NB4 (cell line): ENCODE results near the gene CPXM1.

Source experiments
- POLR2A ChIP-seq: IDR thresholded peaks from 2 replicates; pipeline ENCODE4 v1.6.1; 2011; ENCODE audit warnings: mild to moderate bottlenecking; ENCODE audit not compliant: insufficient read length; ENCODE audit errors: extremely low read depth
- TF ChIP-seq, protein P1 (sequence below): IDR thresholded peaks from one replicate; pipeline ENCODE4 v1.5.1; 2012; ENCODE audit warnings: low read depth, low read length

DNA sequence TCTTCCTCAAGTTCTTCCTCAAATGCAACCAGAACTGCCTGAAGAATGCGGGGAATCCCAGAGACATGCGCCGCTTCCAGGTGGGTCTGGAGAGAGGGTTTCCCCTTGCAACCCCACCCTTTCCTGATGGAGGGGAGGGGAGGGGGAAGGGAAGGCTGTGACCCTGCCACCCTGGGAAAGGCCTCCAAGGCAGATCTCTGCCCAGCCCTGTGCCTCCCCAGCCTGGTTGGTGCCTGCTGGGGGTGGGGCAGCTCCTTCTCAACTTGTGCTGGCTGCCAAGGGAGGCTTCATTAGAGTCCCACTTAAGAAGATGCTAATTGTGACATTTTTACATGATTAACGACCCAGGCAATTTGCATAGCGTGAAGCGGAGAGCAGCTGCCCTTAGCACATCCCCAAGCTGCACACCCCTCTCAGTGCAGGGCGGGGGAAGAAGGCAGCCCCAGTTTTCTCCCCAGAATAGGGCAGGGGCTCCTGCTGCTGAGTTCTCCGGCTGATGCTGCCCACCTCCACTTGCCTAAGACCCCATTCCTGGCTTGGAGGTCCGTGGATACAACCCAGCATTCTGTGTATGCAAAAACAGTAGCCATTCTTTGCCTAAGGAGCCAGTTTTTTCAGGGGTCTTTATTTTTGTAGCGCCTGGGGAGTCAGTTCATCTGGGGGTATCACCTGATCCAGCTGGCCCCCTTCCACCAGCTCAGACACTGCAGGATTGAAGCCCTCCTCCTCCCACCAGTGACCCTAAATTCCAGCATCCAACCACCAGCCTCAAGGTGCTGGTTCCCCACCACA lies 51.7 kb downstream of the CPXM1 start:
- TF ChIP-seq, protein P1, sequence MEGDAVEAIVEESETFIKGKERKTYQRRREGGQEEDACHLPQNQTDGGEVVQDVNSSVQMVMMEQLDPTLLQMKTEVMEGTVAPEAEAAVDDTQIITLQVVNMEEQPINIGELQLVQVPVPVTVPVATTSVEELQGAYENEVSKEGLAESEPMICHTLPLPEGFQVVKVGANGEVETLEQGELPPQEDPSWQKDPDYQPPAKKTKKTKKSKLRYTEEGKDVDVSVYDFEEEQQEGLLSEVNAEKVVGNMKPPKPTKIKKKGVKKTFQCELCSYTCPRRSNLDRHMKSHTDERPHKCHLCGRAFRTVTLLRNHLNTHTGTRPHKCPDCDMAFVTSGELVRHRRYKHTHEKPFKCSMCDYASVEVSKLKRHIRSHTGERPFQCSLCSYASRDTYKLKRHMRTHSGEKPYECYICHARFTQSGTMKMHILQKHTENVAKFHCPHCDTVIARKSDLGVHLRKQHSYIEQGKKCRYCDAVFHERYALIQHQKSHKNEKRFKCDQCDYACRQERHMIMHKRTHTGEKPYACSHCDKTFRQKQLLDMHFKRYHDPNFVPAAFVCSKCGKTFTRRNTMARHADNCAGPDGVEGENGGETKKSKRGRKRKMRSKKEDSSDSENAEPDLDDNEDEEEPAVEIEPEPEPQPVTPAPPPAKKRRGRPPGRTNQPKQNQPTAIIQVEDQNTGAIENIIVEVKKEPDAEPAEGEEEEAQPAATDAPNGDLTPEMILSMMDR, result no peak
- TF ChIP-seq POLR2A, result no peak
